IPS-20b (cell line): ENCODE results near the gene APBB2.
A peak's percentile ranks its signal among the peaks of the same experiment; 100 is the strongest.

Experiments used
- H3K27ac ChIP-seq: one replicate; pipeline ENCODE4 v1.5.1; 2013; ENCODE audit warnings: low read length
- H3K27me3 ChIP-seq: 2 replicates; pipeline ENCODE4 v1.6.1; 2013; ENCODE audit warnings: mild to moderate bottlenecking, low read length, inconsistent platforms; ENCODE audit not compliant: insufficient read depth
- H3K36me3 ChIP-seq: 2 replicates; pipeline ENCODE4 v1.6.1; 2013; ENCODE audit warnings: low read depth, mild to moderate bottlenecking, inconsistent platforms, low read length, moderate library complexity; ENCODE audit not compliant: insufficient read depth
- H3K4me1 ChIP-seq: 2 replicates; pipeline ENCODE4 v1.6.1; 2013; ENCODE audit warnings: mild to moderate bottlenecking, control low read depth, inconsistent platforms, low read length, moderate library complexity; ENCODE audit not compliant: insufficient read depth
- H3K4me3 ChIP-seq: 2 replicates; pipeline ENCODE4 v1.5.1; 2013; ENCODE audit warnings: mild to moderate bottlenecking, low read length, inconsistent platforms
- H3K9ac ChIP-seq: 2 replicates; pipeline ENCODE4 v1.6.1; 2013; ENCODE audit warnings: low read depth, mild to moderate bottlenecking, inconsistent platforms, low read length, moderate library complexity
- H3K9me3 ChIP-seq: 2 replicates; pipeline ENCODE4 v1.6.1; 2013; ENCODE audit warnings: mild to moderate bottlenecking, low read depth, low read length, inconsistent platforms; ENCODE audit not compliant: insufficient read depth

Gene APBB2

DNA sequence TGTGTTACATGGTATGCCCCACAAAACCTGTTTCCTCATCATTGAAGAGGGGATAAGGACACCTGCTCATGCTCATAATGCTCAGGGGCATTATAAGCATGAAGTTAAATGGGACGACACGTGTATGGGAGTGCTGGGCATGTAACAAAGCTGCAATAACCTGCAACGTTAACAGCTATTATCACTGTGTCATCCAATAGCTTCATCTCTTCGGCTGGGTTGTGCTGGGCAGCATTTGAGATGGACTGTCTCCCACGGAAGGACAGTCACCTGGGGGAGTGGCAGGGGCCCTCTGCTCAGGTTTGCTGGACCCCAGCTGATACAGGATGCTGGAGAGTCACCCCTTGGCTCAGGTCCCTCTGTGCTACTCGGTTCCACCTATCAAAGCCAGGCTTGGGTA is 370.1 kb downstream of the APBB2 start:
- no peak overlapping the region for H3K27ac ChIP-seq

DNA sequence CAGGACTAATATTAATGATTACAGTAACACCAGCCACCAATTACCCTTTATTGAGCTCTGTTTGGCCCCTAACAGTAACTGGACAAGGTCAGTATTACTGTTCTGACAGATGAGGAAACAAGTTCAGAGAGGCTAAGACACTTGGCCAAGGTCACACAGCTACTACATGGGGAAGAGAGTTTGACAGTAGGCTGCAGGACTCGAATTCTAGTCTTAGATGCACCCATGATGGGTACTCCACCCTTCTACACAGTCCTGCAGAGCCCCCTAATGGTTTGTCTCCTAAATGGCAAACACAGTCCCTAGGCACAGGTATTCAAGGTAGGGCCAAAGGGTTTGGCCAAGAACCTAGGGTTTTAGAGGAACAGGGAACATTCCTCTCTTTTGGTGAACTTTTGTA is 370.6 kb downstream of the APBB2 start:
- no peaks in the 10 kb centered on the region for H3K27me3 ChIP-seq
- no peaks in the 10 kb centered on the region for H3K9me3 ChIP-seq
- H3K4me1 ChIP-seq = peaks cover 11% of the 10 kb centered on the region
- H3K36me3 ChIP-seq = 0 out of 2 replicates have a peak, but pooled peaks cover 3% of the 10 kb centered on the region
- no peak overlapping the region for H3K9ac ChIP-seq
- no peak overlapping the region for H3K27ac ChIP-seq
- no peak overlapping the region for H3K4me3 ChIP-seq

More for the DNA sequence above, 370.1 kb downstream of the APBB2 start:
- Histone ChIP-seq H3K36me3 (0 out of 2 replicates have a peak, but pooled peaks cover 3% of the 10 kb centered on the region), H3K4me1 (peaks cover 17% of the 10 kb centered on the region), H3K9ac (no peak overlapping the region), H3K4me3 (no peak overlapping the region), H3K27me3 (no peaks in the 10 kb centered on the region), H3K9me3 (no peaks in the 10 kb centered on the region)

DNA sequence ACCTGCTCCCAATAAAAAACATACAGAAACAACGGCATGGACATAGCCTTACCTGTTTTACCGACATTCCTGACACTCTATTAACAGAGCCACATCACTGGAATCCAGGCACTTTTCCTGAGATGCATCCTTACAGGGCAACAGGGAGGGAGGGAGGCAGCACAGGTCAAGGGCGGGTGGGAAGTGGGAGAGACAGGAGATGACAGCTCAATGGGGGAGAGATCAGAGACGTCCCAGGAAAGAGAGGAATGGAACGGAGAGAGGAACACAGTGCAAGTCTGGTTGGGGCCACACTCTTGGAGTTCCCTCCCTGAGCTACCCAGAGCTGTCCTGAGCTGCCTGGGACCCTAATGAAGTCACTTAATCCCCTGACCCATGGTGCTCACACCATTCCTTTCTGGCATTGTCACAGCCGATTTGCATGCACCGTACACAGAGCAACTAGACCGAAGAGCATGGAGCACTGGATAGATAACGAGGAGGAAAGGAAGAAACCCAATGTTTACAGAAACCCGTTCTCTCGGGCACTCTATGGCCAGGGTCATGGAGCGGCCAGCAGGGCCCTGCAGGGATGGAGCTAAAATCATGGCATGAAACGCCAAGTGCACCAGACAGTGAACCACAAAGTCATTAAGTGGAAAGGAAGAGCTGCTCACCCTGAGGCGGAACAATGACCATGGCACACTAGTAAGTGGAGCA is 371.5 kb downstream of the APBB2 start:
- Histone ChIP-seq H3K4me1 (peaks cover 10% of the 10 kb centered on the region; the same call in 1 of the 2 replicates), H3K9me3 (no peaks in the 10 kb centered on the region), H3K27me3 (no peaks in the 10 kb centered on the region), H3K9ac (no peak overlapping the region), H3K4me3 (no peak overlapping the region), H3K27ac (no peak overlapping the region), H3K36me3 (0 out of 2 replicates have a peak, but pooled peaks cover 3% of the 10 kb centered on the region)

GRCh38 chr4:40842318-40842717 is 372.0 kb downstream of the APBB2 start:
- H3K4me1 ChIP-seq = peaks cover 10% of the 10 kb centered on the region; the same call in 1 of the 2 replicates
- H3K27ac ChIP-seq = no peak overlapping the region
- H3K4me3 ChIP-seq = no peak overlapping the region
- H3K9ac ChIP-seq = no peak overlapping the region
- no peaks in the 10 kb centered on the region for H3K9me3 ChIP-seq
- H3K27me3 ChIP-seq = no peaks in the 10 kb centered on the region
- 0 out of 2 replicates have a peak, but pooled peaks cover 3% of the 10 kb centered on the region for H3K36me3 ChIP-seq

DNA sequence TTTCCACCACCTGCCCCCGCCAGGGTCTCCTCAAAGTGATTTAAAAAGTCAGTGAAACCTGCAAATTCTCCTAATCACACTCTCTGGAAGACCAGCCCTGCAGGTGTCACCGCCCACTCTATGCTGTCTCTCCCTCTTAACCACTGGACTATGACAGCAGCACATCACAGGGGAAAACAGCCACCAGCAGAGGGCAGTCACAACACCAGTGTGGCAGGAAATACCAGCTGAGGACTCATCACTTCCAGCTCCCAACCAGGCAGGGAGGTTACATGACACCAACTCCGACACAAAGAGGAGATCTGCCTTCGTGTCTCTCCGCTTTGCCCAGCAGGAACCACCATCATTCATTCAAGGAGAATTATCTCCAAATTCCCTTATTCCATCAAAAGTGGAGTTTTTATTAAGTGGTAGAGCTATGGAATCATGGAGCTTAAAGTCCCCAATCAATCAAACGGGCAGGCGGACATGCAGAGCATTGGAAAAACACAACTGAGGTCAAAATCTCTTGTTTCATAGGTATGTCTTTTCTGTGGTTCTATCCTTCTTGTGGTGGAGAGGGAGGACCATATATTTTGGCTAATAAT is 373.3 kb downstream of the APBB2 start:
- H3K9me3 ChIP-seq = no peaks in the 10 kb centered on the region
- H3K27me3 ChIP-seq = no peaks in the 10 kb centered on the region
- no peak overlapping the region for H3K4me3 ChIP-seq
- peaks cover 3% of the 10 kb centered on the region; the same call in 1 of the 2 replicates for H3K4me1 ChIP-seq
- peak overlapping the region; percentile 33 for H3K27ac ChIP-seq
- H3K36me3 ChIP-seq = 0 out of 2 replicates have a peak, but pooled peaks cover 8% of the 10 kb centered on the region
- 0 out of 2 replicates have a peak overlapping the region, but pooled peaks have one; percentile 19 for H3K9ac ChIP-seq

DNA sequence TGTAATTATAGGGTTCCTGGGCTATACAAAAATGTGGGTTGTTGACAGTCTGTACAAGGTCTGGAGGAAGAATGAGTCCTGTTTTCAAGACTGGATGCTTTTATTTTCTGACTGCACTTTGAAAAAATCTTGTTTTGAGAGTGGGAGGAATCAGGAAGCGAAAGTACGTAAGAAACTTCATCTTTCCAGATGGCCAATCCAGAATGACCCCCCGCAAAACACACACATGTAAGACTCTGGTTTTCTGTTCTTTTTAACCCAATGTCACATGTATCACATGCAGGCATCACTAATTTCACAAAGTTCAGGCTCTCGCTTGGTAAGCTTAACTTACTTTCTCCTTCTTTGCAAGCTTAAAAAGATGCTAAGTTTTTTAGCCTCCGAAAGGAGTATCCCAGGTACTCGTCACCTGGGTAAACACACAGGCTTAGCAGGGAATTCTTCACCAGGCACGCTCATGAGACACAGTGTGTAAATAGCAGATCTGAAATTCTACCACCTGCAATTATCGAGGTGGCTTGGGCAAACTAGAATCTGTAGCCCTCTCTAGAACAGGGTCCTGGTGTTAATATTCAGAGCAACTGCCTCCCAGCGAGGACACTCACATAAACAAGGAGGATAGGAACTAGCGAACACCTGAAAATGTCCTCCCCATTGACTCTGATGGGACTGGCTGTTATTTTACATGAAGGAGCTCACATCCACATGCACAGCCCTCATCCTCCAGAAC is 373.9 kb downstream of the APBB2 start:
- no peaks in the 10 kb centered on the region for H3K9me3 ChIP-seq
- no peaks in the 10 kb centered on the region for H3K27me3 ChIP-seq
- no peak overlapping the region for H3K27ac ChIP-seq
- H3K36me3 ChIP-seq = peaks cover 8% of the 10 kb centered on the region; the same call in 1 of the 2 replicates
- H3K4me1 ChIP-seq = peaks cover 3% of the 10 kb centered on the region; the same call in 1 of the 2 replicates
- H3K4me3 ChIP-seq = no peak overlapping the region
- H3K9ac ChIP-seq = no peak overlapping the region

DNA sequence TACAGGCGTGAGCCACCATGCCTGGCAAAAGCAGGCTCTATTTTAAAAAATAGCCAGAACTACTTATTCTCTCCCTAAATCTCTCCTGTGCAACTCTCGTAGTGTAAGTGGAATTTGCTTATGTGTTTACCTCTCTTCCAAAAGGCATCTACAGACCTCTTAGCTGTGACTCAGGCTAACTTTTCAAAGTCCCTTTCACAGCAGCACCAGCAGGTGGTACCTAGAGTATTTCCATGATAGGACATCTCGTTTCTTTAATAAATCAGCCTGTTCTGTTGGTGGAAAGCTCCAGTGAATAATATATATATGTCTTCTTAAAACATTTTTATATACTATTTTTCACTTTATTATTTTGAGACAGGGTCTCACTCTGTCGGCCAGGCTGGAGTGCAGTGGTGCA is 375.6 kb downstream of the APBB2 start:
- no peak overlapping the region for H3K27ac ChIP-seq
- no peak overlapping the region for H3K9ac ChIP-seq
- peaks cover 3% of the 10 kb centered on the region; the same call in 1 of the 2 replicates for H3K4me1 ChIP-seq
- peaks cover 18% of the 10 kb centered on the region; the same call in 1 of the 2 replicates for H3K36me3 ChIP-seq
- H3K4me3 ChIP-seq = no peak overlapping the region
- no peaks in the 10 kb centered on the region for H3K9me3 ChIP-seq
- no peaks in the 10 kb centered on the region for H3K27me3 ChIP-seq

DNA sequence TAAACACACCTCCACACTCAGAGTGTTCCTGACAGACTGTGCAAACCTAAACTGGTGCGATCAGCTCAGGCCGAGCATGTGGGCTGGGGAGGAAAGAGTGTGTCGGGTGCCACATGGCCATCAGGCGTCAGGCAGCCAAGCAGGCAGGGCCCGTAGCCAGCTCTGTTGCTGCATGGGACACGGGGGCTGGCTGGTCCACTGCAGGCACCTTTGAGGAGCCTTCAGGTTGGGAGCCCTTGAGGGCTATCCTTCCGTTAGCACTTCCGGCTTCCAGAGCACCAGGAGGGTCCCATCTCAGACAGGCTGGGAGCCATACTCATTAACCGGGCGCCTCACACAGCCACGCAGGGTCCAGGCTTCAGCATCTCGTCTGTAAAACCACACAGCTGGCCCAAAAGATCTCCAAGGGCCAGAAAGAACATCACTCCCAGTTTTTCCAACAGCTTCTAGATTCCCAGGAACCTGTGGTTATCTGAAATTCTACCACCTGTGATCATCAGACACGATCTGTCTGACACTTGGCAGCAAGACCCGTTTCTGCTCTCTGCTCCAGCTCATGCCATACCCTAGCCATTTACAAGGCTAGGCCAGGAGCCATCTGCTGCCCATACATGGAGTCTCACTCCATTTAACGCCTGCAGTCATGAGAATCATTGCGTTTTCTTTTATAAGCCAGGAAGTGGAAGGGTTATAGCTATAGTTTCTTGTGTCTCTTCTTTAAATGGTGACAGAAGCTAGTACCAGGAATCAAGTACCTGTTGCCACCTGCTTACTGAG is 377.1 kb downstream of the APBB2 start:
- peaks cover 22% of the 10 kb centered on the region; the same call in 1 of the 2 replicates for H3K36me3 ChIP-seq
- peaks cover 3% of the 10 kb centered on the region; the same call in 1 of the 2 replicates for H3K4me1 ChIP-seq
- no peak overlapping the region for H3K9ac ChIP-seq
- no peaks in the 10 kb centered on the region for H3K27me3 ChIP-seq
- no peak overlapping the region for H3K27ac ChIP-seq
- no peaks in the 10 kb centered on the region for H3K9me3 ChIP-seq
- H3K4me3 ChIP-seq = no peak overlapping the region

GRCh38 chr4:40833212-40833611 is 381.1 kb downstream of the APBB2 start:
- Histone ChIP-seq H3K27me3 (no peaks in the 10 kb centered on the region), H3K36me3 (peaks cover 32% of the 10 kb centered on the region), H3K9ac (no peak overlapping the region), H3K27ac (no peak overlapping the region), H3K9me3 (no peaks in the 10 kb centered on the region), H3K4me1 (no peaks in the 10 kb centered on the region), H3K4me3 (no peak overlapping the region)

DNA sequence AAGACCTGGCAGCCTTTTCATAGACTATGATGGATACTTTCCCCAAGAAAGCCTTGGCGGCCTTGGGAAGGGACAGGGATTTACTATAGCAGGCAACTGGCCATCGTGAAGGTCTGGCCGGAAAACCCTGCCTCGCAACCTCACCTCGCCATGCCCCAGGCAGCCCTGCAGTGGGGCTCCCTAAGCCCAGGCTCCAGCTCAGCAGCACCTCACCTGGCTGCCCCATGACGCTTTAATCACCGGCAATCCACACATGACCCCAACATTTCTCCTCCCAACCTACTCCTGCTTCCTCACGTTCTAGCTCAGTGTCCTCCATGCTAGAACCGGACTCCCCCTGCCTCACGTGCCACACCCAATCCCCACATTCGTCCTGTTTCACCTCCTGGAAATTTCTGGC is 382.2 kb downstream of the APBB2 start:
- H3K36me3 ChIP-seq = peaks cover 41% of the 10 kb centered on the region
- no peak overlapping the region for H3K4me3 ChIP-seq
- no peak overlapping the region for H3K27ac ChIP-seq
- H3K4me1 ChIP-seq = no peaks in the 10 kb centered on the region
- no peak overlapping the region for H3K9ac ChIP-seq
- H3K27me3 ChIP-seq = no peaks in the 10 kb centered on the region
- no peaks in the 10 kb centered on the region for H3K9me3 ChIP-seq
